Spleen (tissue), 7 donors: ENCODE data around the gene SUMF2.

Experiments used
- POLR2A ChIP-seq, 3 donors: fragments of 450-650 bp; IDR thresholded peaks; one replicate each; pipeline ENCODE4 v1.5.1; 2017; ENCODE audit warnings: antibody characterized with exemption in 3 of 3, mild to moderate bottlenecking in 1 of 3
- TF ChIP-seq, protein P1 (sequence below), 11 experiments: fragments of 200-600 bp in 7 of 11; fragments of 450-650 bp in 4 of 11; sonication (generic) in 4 of 11; IDR thresholded peaks in 8 of 11; conservative IDR thresholded peaks in 3 of 11; 1 replicate in 7 of 11; 2 replicates in 4 of 11; pipeline versions ENCODE4 v1.4.0 to v1.8.0; 2016 to 2021; ENCODE audit warnings: antibody characterized with exemption in 11 of 11, inconsistent platforms in 4 of 11, mild to moderate bottlenecking in 1 of 11
- donor health status: DM: no; HTN: no; CAD: no; lungs with moderate emphysema.
- donor health status: DM: no; HTN: no; CAD: no.
- donor health status: DM: no; HTN: no; CAD: no.

- TF ChIP-seq, protein P1, sequence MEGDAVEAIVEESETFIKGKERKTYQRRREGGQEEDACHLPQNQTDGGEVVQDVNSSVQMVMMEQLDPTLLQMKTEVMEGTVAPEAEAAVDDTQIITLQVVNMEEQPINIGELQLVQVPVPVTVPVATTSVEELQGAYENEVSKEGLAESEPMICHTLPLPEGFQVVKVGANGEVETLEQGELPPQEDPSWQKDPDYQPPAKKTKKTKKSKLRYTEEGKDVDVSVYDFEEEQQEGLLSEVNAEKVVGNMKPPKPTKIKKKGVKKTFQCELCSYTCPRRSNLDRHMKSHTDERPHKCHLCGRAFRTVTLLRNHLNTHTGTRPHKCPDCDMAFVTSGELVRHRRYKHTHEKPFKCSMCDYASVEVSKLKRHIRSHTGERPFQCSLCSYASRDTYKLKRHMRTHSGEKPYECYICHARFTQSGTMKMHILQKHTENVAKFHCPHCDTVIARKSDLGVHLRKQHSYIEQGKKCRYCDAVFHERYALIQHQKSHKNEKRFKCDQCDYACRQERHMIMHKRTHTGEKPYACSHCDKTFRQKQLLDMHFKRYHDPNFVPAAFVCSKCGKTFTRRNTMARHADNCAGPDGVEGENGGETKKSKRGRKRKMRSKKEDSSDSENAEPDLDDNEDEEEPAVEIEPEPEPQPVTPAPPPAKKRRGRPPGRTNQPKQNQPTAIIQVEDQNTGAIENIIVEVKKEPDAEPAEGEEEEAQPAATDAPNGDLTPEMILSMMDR (IDR thresholded peaks at IDR 0.05 in 8 of 11, conservative IDR thresholded peaks at IDR 0.05 in 3 of 11) = no peak
- no peak for TF ChIP-seq POLR2A (IDR thresholded peaks at IDR 0.05)
Observed at GRCh38 chr7:56083150-56083785, 19.2 kb downstream of the SUMF2 start.
